Measurements from ENCODE around the gene BRD1.
"Not testable (repeated sequence)": the region's sequence is repeated elsewhere in the genome, so short reads cannot be mapped to it uniquely, and the experiment has no call there.

The BRD1 gene

GRCh38 chr22:49767355-49768062, 60.2 kb downstream of the BRD1 start:
- DNase-seq: peak; percentile 29

DNA sequence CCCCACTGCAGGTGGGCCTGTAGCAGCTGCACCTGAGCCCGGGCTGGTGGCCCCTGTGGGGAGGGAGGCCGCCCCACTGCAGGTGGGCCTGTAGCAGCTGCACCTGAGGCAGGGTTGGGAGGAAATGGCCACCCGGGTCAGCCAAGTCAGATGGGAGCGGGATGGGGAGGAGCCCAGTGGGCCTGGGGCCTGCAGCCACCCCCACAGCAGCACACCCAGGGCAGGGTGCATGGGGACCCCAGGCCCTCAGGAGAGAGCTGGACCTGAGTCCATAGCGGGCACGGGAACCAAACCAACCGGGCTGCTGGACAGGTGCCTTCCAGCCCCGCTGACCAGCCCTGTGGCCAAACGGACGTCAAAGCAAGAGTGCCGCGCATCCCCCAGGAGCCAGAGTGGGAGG, 61.7 kb downstream of the BRD1 start:
- no peak for DNase-seq

DNA sequence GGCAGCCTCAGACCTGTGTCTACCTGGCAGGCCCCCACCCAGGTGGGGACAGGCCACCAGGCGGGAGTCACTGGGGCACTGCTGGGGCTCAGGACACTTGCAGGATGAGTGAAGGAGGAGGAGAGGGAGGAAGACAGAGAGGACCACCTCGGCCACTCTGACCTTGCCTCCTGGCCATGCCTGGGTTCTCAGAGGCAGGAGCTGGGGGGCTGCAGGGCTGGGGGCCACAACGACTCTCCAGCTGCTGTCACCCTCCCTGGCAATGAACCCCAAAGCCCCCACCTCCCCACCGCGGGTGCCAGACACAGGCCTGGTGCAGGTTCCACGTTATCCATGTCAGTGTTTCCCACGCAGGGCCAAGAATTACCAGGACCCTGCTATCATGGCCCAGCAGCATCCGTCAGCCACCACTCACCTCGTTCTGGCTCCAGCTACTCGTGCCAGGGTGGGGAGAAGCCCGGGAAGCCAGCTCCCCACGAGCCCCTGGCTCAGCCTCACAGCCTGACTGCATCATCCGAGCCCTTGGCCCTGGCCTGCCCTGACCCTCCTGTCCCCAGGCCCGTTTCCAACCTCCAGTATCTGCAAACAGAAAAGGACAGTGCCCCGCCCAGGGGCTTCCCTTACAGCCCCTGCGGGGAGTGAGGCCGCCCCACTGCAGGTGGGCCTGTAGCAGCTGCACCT, 62.4 kb downstream of the BRD1 start:
- no peak for DNase-seq

GRCh38 chr22:49764127-49764581, 63.5 kb downstream of the BRD1 start:
- DNase-seq: no peak

DNA sequence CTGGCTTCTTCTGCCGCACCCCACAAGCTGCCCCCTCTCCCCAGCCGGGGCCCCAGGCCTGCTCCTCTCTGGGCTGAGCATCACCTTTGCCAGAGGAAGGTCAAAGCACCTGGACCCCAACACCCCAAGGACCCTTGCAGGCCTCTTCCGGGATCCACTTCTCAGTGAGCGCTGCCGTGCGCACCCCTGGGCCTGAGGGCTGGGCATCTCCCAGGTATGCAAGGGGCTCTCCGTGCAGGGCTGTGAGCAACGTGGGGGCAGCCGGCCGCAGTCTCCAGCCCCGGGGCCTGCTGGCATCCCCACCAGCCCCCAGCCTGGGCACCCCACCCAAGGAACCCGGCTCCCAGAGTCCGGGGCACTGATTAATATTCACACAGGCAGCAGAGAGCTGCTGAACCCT, 64.0 kb downstream of the BRD1 start:
- DNase-seq: no peak

- no peak for DNase-seq
Observed at GRCh38 chr22:49763138-49763537, 64.5 kb downstream of the BRD1 start.

DNA sequence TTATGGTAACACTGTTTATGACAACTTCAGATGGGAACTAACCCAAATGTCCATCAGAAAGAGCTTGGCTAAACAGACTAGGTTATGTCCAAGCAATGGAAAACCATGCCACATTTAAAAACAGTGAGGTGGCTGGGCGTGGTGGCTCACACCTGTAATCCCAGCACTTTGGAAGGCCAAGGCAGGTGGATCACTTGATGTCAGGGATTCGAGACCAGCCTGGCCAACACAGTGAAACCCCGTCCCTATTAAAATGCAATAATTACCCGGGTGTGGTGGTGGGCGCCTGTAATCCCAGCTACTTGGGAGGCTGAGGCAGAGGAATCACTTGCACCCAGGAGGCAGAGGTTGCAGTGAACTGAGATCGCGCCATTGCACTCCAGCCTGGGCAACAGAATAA, 65.1 kb downstream of the BRD1 start:
- not testable (repeated sequence) for DNase-seq

DNA sequence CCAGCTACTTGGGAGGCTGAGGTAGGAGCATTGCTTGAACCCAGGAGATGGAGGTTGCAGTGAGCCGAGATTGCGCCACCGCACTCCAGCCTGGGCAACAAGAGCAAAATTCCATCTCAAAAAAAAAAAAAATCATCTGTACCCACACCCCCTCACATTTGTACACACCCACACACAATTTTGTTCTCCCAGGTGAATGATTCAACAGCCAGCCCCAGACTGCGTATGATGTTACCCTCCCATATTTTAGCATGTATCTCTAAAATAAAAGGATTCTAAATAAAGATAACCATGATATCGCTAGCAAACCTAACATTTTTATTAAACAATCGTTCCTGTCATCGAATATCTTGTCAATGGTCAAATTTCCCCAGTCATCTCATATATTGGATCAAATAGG, 65.8 kb downstream of the BRD1 start:
- DNase-seq: no peak

- no peak for DNase-seq
Observed at GRCh38 chr22:49760630-49761571, 66.8 kb downstream of the BRD1 start.

GRCh38 chr22:49760280-49760629, 67.4 kb downstream of the BRD1 start:
- DNase-seq: no peak

DNA sequence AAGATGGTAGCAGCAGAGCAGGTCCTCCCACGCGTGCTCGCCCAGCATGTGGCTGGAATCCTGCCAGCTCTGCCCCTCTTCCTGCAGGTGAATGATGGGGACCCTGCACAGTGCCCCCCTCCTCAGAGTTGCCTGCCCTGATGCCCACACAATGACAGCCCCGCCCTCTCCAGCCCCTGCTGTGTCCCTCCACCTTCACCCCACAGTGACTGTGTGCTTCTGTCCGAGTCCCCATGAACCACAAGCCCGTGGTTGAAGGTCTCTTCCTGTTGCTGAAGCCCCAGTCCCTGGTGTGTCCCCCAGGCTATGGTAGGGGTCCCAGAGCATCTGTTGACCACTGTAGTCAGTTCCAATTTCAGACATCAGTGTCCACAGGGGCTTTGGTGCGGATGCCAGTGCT, 71.0 kb downstream of the BRD1 start:
- DNase-seq: no peak

DNA sequence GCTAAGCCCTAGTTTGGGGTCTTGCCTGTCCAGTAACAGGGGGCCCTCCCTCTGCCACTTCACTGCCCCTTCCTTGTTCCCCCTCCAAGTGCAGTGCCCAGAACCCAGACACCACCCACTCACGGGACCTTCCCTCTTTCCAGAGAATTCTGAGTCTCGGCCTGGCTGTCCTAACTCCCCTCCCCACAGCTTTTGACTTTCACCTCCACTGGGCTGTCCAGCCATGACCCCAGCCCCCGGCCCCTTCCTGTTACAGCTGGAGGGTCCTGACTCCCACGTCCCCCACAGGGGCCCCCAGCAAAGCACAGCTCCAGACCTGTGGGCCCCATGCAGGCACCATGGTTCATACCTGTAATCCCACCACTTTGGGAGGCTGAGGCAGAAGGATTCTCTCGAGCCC, 71.5 kb downstream of the BRD1 start:
- DNase-seq: no peak

- DNase-seq: no peak
Observed at GRCh38 chr22:49755631-49756001, 72.1 kb downstream of the BRD1 start.

DNA sequence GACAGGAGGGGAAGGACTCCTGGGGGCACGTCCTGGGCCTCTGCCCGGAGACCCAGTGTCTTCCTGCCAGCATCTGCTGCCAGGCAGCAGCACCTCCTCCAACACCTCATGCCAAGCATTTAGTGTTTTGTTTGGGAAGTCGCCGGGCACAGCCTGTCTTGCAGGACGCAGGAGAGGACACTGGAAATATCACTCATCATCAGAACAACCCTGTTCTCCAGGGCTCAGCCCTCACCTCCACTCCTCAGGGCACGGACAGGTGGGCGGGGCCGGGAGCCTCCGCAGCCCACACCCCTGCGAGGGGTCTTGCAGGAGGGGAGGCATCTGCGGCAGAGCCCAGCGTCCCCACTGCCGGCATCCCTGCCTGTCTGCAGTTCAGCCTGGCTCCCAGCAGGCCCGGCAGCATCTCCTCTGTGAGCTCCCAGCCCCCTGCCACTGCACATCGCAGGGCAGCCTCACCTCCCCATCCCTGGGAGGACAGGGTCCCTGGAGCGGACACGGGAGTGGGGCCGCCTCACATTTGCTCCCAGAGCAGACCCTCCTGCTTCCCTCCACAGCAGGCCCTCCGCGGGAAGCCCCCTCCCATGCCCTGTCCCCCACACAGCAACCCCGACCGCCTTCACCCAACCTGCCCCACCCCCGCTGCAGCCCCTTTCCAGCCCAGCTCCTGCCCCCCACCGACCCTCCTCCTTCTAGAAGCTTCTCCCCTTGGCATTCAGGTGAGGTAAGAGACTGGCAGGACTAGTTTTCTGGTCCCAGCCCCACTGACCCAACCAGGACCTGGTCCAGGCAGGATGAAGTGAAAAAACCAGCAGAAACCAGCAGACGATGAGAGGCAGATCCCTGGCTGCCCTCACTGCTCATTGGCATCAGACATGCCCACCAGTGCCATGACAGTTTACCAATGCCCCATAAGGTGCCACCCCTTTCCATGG, 72.7 kb downstream of the BRD1 start:
- DNase-seq: no peak

DNA sequence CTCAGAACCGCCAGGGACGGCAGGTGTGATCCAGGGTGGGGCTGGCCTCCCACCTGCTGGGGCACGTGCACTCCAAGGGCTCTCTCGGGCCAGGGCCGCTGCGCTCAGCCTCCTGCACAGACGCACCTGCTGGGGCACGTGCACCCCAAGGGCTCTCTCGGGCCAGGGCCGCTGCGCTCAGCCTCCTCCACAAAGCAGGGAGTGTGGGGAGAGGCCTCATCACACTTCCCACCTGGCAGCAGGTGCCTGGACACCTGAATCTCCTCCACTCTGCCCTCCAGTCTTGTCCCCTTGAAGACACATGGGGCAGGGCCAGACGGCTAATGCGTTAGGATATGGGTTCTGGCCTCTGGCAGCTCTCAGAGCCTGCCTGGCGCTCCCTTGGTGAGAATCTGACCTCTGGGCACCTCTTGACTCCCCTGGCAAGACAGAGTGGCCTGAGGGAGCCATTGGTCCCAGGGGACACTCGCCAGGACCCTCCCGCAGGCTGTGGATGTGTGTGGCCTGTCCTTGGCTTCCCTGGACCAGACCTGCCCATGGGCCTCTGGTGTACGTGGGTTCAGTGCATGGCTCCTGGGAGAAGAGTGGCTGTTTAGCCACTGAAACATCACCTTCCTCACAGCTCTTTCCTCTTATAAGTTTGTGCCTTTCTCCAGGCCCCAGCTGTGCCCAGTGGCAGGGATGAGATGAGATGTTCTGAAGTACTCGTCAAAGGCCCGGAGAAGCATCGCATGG, 73.5 kb downstream of the BRD1 start:
- no peak for DNase-seq

- DNase-seq: no peak
Observed at GRCh38 chr22:49753276-49753890, 74.3 kb downstream of the BRD1 start.

DNA sequence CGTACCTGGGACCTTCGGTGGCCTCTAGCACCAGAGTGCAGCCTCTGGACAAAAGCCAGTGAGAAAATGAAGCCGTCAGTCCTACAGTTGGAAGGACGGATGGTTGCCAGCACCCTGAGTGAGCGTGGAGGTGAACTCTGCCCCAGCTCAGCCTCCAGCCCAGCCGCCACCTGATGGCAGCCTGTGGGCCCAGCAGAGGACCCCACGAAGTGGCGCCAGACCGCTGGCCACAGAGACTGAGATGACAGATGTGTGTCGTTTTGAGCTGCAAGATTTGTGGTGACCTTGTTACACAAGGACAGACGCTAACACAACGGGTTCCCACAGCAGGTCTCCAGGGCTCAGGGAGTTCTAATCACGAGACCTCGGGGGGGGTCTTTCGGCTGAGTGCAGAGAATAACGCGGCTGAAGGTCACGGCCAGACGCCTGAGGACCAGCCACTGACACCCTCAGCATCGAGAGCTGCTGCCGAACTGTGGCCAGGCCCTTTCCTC, 75.0 kb downstream of the BRD1 start:
- no peak for DNase-seq

DNA sequence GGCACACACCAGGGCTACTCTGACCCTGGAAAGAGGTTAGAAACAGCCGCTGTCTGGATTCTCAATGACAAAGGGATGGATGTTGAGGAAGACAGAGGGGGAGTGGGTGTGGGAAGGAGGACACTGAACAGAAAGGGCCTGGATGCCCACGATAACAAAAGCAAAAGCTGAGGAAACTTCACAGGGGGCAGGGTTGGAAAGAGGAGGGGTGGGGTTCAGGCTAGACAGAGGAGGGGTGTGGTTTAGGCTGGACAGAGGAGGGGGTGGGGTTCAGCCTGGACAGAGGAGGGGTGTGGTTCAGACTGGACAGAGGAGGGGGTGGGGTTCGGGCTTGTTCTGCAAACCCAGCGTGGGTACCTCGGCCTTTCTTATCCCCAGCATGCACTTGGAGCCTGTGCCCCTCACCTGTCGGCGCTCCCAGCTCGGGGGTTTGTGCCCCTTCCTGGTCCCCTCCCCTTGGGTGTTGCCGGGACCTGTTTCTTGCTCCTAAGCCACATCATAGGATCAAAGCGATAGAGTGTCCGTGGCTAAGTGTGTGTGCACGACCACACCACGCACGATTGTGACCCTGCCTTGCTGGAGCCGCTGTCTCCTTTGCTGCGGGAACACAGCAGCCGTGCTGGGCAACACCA, 75.6 kb downstream of the BRD1 start:
- no peak for DNase-seq

DNA sequence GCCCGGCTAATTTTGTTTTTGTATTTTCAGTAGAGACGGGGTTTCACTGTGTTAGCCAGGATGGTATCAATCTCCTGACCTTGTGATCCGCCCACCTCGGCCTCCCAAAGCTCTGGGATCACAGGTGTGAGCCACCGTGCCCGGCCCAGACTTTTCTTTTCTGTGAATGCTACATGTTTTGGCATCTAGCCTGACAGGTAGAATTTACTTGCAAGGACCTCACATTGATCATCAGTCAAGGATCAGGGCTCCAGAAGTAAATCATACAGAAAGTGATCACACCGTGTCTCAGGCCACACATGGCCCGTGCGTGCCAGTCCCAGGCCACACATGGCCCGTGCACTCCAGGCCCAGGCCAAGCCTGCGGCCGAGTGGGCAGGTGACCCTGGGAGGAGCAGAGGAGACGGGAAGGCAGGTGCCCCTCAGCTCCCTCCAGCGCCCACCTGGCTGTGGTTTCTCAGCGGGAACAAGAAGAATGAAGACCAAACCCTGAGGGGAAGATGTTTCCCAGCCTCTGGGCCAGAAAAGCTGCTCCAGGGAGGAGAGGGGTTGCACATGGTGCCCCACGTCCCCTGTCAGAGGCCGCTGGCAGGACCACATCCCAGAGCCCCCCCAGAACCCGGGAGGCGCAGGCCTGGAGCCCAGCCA, 76.2 kb downstream of the BRD1 start:
- DNase-seq: no peak

DNA sequence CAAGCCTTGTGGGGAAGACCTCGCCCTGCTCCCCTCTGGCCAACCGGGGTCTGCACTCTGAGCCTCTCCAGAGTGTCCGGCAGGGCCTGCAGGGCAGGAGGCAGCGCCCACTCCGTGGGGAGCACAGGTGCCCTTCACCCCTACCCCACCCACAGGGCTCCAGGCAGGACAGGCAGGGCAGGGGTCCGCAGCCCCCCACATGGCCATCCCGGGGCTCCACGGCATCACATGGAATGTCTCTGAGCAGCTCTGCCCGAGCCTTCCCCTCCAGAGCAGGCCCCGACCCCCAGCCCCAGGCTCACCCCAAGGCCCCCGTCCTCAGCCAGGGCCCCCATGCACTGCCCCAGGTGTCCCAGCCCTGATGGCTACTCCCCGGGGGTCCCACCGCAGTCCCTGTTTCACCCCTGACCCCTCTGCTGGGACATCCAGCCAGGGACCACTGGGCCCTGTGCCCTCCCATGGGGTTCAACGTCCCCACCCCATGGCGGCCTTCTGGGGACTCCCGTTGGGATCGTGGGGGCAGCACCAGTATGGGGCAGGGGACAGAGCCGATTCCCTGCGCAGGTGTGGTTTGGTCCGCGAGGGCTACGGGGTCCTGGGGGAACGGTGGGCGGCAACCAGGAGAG, 77.7 kb downstream of the BRD1 start:
- no peak for DNase-seq
